ENCODE measurements around the gene TMEM119.

DNA sequence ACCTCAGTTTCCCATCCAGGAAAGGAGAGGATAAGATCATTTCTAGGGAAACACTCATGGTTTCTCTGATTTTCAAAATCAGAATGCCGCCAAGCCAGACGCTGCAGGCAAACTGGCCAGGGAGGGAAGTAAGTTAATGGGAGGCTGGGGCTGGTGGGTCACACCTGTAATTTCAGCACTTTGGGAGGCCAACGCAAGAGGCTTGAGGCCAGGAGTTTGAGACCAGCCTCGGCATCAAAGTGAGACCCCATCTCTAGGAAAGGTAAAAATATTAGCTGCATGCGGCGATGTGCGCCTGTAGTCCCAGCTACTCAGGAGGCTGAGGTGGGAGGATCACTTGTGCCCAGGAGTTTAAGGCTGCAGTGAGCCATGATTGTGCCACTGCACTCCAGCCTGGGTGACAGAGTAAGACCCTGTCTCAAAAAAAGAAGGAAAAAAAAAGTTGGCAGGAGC, 35.2 kb upstream of the TMEM119 start:
- TF ChIP-seq MYC (IDR thresholded peaks at IDR 0.05; ENCODE audit: insufficient read depth, insufficient read length, insufficient replicate concordance, low read length, severe bottlenecking) = no peak
- TF ChIP-seq, protein P1, sequence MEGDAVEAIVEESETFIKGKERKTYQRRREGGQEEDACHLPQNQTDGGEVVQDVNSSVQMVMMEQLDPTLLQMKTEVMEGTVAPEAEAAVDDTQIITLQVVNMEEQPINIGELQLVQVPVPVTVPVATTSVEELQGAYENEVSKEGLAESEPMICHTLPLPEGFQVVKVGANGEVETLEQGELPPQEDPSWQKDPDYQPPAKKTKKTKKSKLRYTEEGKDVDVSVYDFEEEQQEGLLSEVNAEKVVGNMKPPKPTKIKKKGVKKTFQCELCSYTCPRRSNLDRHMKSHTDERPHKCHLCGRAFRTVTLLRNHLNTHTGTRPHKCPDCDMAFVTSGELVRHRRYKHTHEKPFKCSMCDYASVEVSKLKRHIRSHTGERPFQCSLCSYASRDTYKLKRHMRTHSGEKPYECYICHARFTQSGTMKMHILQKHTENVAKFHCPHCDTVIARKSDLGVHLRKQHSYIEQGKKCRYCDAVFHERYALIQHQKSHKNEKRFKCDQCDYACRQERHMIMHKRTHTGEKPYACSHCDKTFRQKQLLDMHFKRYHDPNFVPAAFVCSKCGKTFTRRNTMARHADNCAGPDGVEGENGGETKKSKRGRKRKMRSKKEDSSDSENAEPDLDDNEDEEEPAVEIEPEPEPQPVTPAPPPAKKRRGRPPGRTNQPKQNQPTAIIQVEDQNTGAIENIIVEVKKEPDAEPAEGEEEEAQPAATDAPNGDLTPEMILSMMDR (IDR thresholded peaks at IDR 0.05 in 2 of 3, conservative IDR thresholded peaks at IDR 0.05 in 1 of 3; ENCODE audit: control insufficient read depth in 2 of 3, extremely low read depth in 1 of 3, insufficient read depth in 1 of 3, low read depth in 3 of 3, low read length in 3 of 3) = no peak
- no peak for TF ChIP-seq TAF1 (IDR thresholded peaks at IDR 0.05; ENCODE audit: borderline replicate concordance, low read depth, low read length)

Measured in GM12878 (cell line).